Measurements from ENCODE around the gene SPRR5. TPM values are rescaled to one million over a fixed set of nuclear protein-coding genes. Genes with fewer than 3 reads are reported as not detected.

SPRR5 gene
- total and polyA plus RNA-seq, 2 donors (not counting 3 experiments of a cell fraction or from before 2014, with no cell fraction given): not detected

DNA sequence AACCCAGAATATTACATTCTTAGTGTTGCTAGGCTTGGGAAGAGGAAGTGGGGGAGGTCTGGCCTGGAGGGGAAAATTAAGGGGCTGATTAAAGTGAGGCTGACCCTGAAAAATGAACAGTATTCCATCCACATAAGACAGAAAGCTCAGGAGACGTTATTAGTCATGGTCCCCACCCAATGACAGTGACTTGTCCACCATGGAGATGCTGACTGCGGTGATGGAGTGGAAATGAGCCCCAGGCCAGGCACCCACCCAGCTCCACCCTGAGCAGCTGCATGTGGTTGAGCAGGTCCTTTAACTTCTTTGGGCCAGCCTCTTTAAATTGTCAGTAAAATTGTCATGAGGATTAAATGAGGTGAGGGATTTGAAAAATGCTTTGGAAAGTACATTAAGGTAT is 22.0 kb downstream of the SPRR5 start:
- Histone ChIP-seq H3K27ac (ENCODE audit: insufficient read depth, low read depth, low read length) (no peak overlapping the region), H4K20me1 (replicated peaks; ENCODE audit: control insufficient read depth, extremely low read depth, insufficient read depth, low read length) (no peaks in the 10 kb centered on the region), H3K4me2 (ENCODE audit: insufficient read depth, low read length) (no peak overlapping the region), H3K79me2 (ENCODE audit: control insufficient read depth, insufficient read depth, low read length) (no peaks in the 10 kb centered on the region), H3K27me3 (ENCODE audit: control insufficient read depth in 2 of 2, insufficient read depth in 2 of 2, low read length in 2 of 2) (no peaks in the 10 kb centered on the region), H3K9ac (replicated peaks; ENCODE audit: extremely low read depth, insufficient read depth, low read length) (no peak overlapping the region), H3K4me3 (replicated peaks in 1 of 3; ENCODE audit: insufficient read depth in 1 of 3, low read depth in 1 of 3, low read length in 3 of 3) (no peak overlapping the region), H2AFZ (ENCODE audit: low read depth, low read length) (no peak overlapping the region), H3K4me1 (ENCODE audit: control insufficient read depth, extremely low read depth, insufficient read depth, low read length) (no peaks in the 10 kb centered on the region), H3K9me3 (replicated peaks; ENCODE audit: control insufficient read depth, insufficient read depth, low read length) (no peaks in the 10 kb centered on the region), H3K36me3 (ENCODE audit: control insufficient read depth in 2 of 2, extremely low read depth in 1 of 2, insufficient read depth in 2 of 2, low read length in 2 of 2) (no peaks in the 10 kb centered on the region), H3K9me1 (replicated peaks; ENCODE audit: control insufficient read depth, extremely low read depth, insufficient read depth, low read length) (no peaks in the 10 kb centered on the region)
- TF ChIP-seq, protein P1, sequence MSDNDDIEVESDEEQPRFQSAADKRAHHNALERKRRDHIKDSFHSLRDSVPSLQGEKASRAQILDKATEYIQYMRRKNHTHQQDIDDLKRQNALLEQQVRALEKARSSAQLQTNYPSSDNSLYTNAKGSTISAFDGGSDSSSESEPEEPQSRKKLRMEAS (IDR thresholded peaks at IDR 0.05; ENCODE audit: insufficient read depth, insufficient read length): no peak
- TF ChIP-seq POLR2A (IDR thresholded peaks at IDR 0.05; ENCODE audit: low read depth, low read length) (no peak), FOS (IDR thresholded peaks at IDR 0.05; ENCODE audit: borderline replicate concordance, insufficient read depth, low read length) (no peak), POLR2AphosphoS5 (IDR thresholded peaks at IDR 0.05; ENCODE audit: insufficient read depth, low read depth, low read length) (no peak), MYC (IDR thresholded peaks at IDR 0.05; ENCODE audit: low read depth, low read length) (no peak), GATA2 (IDR thresholded peaks at IDR 0.05; ENCODE audit: insufficient read depth, insufficient read length, low read depth, low read length) (no peak), EZH2 (IDR thresholded peaks at IDR 0.05; ENCODE audit: borderline replicate concordance, low read depth, low read length, severe bottlenecking) (no peak), JUN (IDR thresholded peaks at IDR 0.05; ENCODE audit: borderline replicate concordance, insufficient read depth, insufficient read length, low read depth) (no peak)
- TF ChIP-seq, protein P2, sequence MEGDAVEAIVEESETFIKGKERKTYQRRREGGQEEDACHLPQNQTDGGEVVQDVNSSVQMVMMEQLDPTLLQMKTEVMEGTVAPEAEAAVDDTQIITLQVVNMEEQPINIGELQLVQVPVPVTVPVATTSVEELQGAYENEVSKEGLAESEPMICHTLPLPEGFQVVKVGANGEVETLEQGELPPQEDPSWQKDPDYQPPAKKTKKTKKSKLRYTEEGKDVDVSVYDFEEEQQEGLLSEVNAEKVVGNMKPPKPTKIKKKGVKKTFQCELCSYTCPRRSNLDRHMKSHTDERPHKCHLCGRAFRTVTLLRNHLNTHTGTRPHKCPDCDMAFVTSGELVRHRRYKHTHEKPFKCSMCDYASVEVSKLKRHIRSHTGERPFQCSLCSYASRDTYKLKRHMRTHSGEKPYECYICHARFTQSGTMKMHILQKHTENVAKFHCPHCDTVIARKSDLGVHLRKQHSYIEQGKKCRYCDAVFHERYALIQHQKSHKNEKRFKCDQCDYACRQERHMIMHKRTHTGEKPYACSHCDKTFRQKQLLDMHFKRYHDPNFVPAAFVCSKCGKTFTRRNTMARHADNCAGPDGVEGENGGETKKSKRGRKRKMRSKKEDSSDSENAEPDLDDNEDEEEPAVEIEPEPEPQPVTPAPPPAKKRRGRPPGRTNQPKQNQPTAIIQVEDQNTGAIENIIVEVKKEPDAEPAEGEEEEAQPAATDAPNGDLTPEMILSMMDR (IDR thresholded peaks at IDR 0.05; ENCODE audit: extremely low read depth in 1 of 2, insufficient read depth in 1 of 2, low read depth in 1 of 2, low read length in 2 of 2): no peak
- POLR2A ChIA-PET: no interaction called here
- BruUV-seq (replicated peaks): no TSS peak
- CTCF ChIA-PET: no interaction called here
- dilution Hi-C loops (cut with MboI; ENCODE audit: extremely low pct_ligation_motif_present, low sequenced_read_pairs): no loop called here
- FAIRE-seq (no peak), DNase-seq (ENCODE audit: low read depth, low spot score) (no peak)
- intact Hi-C loops (cut with micrococcal nuclease): no loop called here

All from endothelial cell of umbilical vein (primary cell).